A204.1 (cell line): ENCODE measurements around the gene SRPX.

Source experiments
- FAIRE-seq: peaks from 2 replicates; lab custom pipeline; 2012; peaks lifted over from hg19 to GRCh38; lab: Jason Lieb, UNC

SRPX gene

DNA sequence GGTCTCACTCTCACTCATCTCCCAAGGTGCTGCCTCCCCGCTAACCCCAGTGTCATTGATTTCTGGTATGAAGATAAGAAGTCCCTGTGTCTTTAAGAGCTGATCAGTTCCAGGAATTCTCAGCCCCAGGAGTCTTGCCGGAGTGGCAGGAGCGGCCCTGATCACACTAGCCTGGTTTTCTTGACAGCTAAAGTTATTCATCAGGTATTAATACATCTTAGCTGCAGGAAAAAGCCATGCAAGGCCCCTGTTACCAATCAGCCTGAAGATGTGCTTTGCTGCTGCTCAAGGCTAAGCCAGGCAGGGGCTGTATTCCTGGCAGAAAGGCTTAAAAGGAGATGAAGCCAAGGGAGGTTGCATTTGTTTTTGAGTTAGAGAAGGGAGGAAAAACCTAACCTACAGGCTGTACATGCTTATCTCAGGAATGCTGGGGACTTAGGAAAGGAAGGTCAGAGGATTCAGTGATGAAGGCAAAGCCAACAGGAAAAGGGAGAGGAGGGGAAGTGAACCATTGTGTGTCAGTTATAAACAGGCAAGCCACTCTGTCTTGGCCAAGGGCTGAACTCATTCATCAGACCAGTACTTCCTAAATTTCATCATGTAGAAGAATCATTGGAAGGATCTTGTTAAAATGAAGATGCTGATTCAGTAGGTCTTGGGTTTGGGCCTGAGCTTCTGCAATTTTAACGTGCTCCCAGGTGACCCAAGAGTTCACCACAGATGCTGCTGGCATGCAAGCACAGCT lies 8.6 kb downstream of the SRPX start:
- no peak for FAIRE-seq

DNA sequence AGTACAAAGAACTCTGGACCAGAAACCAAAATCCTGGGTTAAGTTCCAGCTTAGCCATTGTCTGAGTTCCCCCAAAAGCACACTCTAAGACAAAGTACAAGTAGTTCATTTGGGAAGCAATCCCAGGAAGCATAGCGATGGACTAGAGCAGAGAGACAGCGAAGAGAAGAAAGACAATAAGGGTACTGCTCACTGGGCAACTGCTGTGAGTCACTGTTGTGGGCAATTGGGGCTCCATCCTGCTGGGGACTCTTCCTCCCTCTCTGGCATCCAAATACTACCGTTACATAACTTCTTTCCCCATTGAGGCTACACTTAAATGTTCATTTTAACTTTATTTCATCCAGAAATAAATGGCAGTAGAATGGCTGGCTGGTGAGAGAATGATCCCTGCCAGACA lies 14.1 kb downstream of the SRPX start:
- FAIRE-seq: no peak

DNA sequence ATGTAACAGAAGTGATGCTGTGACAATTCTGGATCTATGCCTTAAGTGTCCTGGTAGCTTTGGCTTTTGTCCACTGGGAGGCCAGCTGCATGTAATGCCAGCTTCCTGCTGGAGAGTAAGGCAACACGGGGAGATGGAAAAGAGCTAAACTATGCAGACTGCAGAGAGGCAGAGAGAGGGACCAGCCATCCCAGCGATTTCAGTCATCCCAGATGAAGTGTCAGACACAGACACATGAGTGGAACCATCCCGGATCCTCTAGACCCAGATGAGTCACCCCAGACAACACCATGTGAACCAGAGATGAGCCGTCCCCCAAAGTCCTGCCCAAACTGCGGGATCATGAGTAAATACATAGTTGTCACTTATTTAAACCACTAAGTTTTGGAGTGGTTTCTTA lies 14.6 kb downstream of the SRPX start:
- no peak for FAIRE-seq

DNA sequence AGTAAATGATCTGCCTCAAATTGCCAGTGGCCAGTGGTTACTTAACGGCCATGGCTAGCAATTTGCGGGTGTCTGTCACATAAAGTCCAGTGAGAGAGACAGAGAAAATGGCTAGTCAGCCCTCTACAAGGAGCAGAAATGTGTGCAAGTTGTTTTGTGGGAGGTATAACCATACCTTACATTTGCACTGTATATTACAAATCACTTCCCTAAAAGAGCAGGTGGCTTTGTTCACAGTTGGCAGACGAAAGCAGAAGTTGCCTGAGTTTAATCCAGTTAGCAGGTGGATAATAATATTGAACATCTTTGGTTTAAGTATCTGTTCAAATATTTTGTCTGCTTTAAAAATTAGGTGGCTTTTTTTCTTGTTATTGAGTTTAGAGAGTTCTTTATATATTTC lies 15.6 kb downstream of the SRPX start:
- no peak for FAIRE-seq

DNA sequence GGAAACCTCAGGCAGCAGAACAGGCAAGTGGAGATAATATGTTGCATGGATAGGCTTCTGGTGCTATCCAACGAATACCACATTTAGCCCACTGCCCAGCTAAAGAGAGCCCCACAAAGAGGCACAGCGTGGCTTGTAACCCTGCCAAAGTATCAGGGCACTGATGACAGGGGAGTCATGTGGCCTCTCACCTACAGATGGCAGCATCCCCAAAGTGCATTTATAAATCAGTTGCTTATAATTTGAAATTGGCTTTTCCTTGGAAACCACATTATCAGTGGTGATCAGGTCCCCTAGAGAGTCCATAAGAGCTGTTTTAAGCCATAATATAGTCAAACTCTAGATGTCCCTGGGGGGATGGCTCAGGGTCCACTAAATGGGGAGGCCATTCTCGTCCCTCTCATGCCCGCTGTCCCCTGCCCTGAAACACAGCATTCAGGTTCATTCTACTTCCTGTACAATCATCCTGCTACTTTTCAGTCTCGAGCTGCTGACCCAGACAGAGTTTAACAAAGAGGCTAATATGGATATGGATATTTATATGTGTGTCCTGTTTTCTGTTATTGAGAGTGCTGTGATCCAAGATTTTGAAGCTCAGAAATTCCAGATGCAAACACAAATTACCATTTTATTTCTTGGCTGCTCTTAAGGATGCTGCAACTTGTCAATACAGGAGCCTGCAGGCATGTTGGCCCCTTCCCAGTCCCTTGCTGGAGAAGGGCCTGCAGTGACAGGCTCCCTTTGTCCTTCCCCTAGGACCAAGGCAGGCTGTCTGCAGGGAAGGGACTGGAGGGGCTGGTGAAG lies 28.5 kb downstream of the SRPX start:
- FAIRE-seq: no peak

DNA sequence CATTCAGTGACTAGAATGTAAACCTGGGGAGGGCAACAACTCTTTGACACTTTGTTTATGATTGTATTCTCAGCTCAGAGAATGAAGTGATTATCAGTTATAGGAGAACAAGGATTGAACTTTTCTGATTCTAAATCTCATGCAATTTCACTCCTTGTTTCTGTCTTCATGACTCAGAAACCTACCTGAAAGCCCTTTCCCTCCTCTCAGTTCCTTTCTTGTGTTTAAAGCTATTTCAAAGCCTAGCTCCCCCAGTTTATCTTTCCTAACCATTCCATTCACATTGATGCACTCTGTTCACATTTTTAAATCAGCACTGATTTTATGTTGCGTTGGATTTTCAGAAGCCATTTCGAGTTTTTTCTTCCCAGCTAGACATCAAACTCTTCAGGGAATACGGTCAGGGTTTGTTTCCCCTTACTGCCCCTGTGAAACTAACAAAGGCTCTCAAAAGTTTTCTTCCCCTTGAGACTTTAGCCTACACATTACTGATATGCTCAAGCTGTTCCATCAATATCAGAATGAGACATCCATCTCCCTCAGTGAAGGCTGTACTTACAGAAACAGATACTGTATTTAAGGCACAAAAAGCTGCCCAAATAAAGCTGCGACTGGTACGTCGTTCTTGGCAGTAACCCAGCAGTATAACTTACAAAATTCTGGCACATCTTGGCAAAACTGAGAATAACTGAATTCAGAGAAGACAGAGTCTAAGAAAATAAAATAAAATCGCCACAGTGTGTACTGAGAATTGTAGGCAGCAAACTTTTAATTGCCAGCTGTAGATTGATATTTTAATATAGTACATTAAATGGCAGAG lies 31.0 kb downstream of the SRPX start:
- no peak for FAIRE-seq

DNA sequence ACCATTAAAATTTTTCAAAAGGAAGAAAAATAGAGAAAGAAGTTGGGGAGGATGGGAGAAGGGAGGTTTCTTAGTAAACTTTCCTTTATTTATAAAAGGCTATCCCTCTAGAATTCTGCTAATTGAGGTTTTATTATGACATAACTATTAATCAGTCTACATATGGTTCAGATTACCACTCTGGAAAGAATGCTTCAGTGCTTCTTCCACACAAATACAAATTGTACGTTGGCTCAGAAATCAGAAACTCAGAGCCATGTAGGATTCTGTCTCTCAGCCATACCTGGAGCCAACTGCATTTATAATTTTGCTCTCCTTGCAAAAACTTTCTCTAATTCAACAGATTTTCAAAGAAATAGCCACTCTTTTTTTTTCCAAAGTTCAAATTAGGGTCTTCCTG lies 37.1 kb downstream of the SRPX start:
- FAIRE-seq: no peak

DNA sequence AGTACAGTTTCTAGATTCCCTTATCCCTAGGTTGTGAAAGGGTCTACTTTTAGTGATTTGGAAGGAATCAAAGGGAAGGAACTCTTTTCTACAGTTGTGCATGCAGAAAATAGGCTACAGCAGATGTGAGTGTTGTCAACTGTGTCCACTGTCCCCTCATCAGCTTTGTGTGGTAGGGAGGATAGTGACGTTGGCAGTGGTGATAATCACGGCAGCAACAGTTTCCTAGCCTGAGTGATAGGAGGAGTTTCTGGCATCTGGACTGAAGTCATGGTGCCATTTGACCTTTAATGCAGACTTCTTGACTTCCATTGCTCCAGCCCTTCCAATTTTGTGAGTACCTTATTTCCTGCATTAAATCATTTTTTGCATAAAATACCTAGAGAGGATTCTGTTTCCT lies 39.3 kb downstream of the SRPX start:
- FAIRE-seq: no peak

DNA sequence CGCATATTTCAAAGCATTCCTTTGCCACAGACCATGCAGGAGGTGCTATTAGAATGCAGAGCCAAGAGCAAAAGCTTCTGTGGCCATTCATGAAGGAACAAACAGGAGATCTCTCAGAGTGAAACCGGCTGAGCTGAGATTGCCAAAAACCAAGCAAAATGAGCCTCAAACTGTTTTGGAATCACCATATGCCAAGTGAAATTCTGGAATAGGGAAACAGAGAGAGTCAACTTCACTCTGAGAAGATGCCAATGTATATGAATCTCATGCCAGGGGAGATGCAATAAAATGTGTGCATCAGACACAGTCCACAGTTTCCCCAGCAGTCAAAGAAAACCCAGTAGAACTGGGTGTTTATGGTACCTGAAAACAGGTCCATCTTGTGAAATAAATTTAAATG lies 42.3 kb downstream of the SRPX start:
- no peak for FAIRE-seq

DNA sequence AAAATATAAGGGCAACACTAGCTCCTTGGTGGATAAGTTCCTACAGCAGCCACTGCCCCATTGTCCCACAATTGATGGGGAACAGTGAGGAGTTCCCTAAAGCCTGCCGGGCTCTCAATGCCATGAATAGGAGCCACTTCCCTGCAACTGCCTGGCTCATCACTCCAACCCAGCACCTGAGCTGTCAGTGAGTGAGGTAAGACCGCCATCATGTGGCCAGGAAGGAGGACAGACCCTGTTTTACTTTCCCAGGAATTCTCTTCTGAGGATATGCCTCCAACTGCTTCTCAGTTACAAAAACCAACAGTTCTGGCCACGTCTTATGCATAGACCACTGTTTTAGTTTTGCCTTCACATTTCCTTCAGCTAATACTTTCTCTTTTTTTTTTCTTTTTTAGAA lies 45.5 kb downstream of the SRPX start:
- FAIRE-seq: no peak

DNA sequence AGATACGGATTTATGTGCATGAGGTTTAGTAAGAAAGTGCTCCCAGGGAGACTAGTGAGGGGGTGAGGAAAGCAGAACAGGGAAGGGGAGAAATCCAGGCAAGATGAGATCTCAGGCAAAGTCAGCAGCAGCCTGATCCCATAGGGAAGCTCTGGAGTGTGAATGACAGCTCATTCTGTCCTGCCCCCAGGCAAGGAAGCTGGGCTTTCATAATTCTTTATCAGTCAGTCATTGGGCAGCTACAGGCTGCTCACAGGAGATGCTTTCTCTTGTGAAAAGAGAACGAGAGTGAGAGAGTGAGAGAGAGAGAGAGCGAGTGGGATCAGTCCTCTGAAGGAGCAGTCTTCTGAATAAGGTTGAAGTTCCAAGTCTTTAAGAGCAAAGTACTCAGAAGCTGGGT lies 48.1 kb downstream of the SRPX start:
- no peak for FAIRE-seq

DNA sequence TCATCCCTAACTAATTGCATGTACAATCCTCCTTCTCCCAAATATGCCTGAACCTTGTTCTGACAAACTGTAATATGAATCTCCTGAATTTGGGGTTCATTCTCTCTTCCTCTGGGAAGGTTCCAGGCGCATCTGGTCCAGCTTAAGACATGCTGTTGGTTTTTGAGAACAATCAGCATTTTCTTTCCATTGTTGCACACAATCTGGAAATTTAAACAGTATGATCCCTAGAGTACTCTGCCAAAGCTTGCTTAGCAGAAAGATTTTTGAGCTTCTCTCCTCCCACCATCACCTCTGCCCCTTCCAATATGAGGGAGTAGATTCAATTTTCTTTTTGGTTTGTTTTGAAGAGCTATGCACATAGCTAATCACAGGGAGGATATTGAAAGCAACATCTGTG lies 50.1 kb downstream of the SRPX start:
- FAIRE-seq: no peak

DNA sequence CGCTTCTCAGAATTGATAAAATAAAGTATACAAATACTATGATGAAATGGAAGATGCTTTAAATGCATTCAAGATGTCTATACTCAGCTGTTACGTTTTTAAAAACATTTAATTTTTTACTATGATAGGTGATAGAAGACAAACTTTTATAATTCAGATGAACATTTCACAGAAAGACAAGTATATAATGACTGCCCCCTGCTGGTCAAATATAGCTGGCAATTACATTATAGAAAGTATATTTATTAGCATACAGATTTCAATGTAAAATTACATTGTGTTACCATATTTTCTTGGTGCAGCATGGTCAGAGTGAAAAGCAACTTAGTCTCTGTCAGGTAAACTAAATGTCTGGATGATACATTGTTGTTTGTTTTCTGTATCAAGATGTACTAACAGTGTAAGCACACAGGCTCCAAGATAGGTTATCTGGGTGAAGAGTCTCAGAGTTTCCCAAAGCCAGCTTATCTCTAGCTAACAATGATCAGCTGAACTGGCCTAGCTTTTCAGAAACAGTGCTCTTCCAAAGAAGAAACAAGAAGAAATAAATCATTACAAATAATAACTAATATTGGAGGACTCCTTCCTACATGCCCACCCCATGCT lies 54.1 kb downstream of the SRPX start:
- FAIRE-seq: peak; percentile 94

DNA sequence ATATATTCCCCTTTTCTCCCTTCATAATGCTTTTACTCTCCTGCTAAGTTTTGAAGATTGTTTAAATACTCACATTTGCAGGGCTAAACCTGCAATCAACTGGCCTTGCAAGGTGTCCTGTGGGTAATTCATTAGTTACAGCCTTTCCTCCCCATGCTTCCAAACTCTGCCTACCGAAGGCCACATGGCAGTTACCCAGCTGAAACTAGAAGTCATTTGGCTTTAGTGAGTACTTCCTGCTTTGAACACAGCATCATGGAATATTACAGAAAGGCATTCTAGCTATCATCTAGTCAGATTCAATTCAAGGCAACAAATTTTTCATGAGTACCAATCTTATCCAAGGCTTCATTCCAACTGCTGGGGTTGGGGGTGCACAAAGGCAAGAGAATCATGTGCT lies 55.6 kb downstream of the SRPX start:
- FAIRE-seq: no peak

DNA sequence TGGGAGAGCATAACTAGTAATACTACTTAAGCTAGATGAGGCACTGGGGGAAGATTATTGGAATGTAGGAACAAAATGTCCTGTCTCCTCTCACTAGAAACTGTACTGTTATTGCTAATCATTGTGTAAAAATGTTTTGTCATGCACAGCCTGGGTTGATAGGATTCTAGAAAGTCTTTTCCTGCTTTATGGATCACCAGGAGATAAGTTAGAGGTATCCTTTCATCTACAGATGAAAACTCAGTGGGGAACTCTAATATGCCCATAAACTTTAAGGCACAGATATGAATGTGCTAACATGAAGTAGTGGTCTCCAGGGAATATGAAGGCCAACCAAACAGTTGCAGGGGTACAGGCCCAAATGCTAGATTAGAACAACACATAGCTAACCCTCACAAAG lies 57.5 kb downstream of the SRPX start:
- FAIRE-seq: no peak

DNA sequence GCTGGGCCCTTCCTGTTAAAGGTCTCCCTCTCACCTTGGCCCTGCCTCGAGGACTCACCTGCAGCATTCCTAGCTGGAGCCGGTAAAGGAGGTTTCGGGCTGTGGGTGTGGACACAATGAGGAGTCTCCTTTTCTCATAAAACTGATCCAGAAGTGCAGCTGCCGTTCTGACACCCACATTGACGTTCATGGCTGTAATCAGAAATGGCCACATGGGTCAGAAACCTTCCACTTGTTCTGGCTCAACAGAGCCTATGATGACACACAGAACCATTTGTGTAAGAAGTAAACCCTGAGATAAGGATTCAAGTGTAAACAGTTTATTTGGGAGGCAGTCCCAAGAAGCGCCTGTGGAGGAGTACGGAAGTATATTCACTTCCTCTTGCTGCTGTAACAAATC lies 63.8 kb downstream of the SRPX start:
- no peak for FAIRE-seq

DNA sequence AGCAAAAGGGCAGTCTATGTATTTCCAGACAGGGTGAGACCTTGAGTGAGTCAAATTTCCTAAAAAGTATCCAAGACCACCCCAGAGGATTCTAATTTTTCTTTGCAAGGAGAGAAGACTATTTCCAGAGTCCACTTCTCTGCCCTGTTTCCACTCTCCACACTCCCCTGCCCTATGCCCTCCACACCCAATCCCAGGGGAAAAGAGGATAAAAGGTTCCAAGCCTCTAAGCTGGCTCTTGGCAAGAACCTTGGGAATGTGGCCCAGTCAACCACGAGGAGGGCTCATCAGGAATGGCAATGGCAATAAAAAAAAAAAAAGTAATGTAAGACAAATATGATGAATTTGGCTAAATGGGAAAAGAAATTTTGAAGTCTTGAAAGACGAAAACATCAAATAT lies 65.9 kb downstream of the SRPX start:
- no peak for FAIRE-seq

DNA sequence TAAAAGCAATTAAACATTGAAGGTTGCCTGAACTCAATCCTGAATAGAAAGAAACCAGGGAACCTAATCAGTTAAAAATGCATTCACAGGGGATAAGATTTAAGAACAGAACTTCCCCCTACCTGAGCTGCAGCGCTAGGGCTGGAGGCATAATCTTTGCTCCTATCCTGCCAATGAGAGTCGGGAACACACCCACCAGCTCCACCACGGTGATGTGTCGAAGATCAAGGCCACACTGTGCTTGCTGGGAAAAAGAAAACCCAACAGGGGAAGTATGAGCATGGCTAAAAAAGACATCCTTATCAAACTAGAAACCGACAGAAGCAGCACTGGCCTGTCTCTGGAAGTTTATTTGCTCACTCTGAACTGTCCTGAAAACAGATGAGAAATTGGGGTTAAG lies 66.3 kb downstream of the SRPX start:
- FAIRE-seq: no peak

DNA sequence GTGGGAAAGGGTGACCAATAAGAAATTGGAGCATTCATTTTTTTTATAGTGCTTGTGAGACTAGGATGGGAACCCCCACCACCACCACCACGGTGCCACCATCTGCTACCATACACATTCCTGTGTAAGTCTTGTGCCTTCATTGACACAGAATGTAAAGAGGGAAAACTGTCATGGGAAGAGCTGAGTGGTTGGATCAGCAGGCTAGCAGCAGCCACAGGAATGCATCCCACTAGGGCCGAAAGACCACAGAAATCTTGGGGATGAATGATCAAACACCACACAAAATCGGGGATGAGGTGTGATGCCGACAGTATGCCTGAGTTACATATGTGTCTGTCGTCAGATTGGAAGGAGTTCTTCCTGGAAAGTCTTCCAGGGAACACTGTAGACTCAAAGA lies 69.2 kb downstream of the SRPX start:
- no peak for FAIRE-seq

DNA sequence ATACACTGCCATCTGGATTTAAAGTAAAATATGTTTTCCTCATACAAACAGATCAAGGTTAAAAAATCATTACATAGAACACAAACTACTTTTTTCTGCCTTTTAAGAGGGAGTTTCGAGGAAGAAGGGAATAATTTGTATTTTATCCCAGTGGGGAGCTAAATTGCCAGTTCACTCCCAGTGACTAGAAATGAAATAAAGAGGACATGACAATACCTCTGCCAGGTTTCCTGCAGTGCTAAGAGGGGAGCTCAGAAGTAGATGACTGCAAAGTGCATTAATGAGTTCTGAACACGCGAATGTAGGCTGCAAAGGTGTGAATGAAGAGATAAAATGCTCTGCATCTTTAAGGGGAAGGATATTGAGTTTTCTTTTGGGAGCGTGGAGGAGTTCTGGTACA lies 69.7 kb downstream of the SRPX start:
- FAIRE-seq: no peak

DNA sequence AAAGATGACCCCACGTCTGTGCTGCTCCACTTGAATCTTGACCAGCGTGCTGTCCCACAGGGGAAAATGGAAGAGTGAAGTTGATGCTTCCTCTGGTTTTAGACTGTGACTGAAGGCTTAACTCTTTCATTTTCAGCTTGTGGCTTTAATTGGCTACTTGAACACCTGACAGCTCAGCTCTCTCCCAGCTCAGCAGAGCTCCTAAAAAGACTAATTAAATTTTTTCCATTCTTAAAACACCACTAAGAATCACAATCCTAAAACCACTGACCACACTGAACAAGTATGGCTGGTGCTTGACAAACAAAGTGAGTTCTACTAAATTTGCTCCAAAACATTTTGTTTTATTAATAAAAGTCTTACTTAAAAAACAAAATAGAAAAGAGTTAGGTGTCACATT lies 71.7 kb downstream of the SRPX start:
- no peak for FAIRE-seq

DNA sequence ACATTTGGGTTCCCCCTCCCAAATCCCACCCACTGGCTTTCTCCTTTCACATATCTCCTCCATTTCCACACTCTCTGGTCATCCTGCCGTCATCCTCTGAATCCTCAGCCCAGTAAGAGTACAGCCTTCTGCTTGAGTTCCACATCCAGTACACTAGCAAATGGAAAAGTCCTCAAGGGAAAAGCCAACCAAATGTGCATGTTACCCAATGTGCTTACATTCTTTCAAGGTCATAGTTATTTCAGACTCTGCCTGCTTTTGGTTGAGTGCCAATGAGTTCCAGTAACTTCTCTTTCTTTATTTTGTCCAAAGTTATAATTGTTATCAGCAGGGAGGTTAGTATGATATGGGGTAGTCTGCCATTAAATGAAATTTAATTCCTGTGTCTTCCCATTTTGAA lies 78.1 kb downstream of the SRPX start:
- no peak for FAIRE-seq

DNA sequence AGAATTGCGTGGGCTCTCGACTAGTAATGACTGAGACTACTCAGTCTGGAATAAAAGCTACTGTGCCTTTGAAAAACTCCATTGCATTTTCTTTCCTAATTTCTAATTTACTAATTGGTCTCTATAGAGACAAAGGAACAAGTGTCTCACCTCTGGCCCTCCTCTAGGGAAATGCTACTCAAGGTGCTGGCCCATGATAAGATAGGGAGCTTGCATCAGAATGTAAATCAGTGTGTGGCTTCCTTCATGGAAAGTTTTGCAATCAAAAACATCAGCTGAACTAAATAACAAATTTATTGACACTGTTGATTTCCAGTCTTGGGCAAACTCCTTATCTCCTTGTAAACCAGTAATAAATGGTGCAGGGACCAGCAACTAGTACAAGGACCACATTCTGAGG lies 81.8 kb downstream of the SRPX start:
- no peak for FAIRE-seq
